Stimulated activated CD8-positive, alpha-beta memory T cell treated with anti-CD3 and anti-CD28 coated beads, Interleukin-2, amount 100 ng/mL, for 48 hours (primary cell): Measurements from ENCODE around the gene GBA2.

Experiments used
- DNase-seq, 2 donors: peaks; one replicate each; pipeline ENCODE4 v3.0.0-alpha.2; 2020; ENCODE audit warnings: low read depth in 2 of 2

GBA2 gene

GRCh38 chr9:35691757-35692301 lies 57.2 kb downstream of the GBA2 start:
- DNase-seq: no peak

- no peak for DNase-seq
Measured at GRCh38 chr9:35691334-35691650, 57.7 kb downstream of the GBA2 start.

- peak in 1 of 2 donors; percentile 20 for DNase-seq
Measured at GRCh38 chr9:35690614-35691333, 58.3 kb downstream of the GBA2 start.

- DNase-seq: no peak
Measured at GRCh38 chr9:35690294-35690613, 58.8 kb downstream of the GBA2 start.

DNA sequence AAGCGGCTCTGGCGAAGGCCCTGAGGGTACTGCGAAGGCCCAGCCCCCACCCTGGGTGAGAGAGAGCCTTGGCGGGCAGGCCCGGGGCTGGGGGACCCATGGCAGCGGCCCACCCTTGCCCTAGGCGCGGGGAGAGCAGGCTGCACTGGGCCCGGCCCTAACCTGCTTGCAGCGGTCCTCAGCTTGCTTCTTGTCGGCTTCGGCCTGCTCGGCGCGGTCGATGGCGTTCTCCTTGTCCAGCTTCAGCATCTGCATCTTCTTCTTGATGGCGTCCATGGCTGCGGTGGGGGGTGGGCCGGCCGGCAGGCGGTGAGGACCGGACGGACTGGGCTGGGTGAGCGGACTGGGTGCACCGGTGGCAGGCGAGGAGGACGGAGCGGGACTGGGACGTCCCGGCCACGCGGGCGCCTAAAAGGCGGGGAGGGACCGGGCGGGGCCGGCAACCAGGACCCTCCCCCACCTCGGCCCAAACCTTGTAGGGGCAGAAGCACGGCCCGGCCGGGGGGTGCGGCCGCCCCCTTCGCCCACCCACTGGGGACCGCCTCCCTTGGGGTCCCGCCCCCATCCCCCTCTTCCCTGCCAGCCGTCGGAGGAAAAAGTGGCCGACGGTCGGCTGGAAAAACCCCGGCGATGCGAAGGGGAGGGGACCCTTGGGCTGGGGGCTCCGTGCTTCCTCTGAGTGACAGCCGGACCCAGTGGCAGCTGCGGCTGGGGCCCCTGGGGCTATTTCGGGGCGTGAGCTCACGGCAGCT lies 59.3 kb downstream of the GBA2 start, which contains the start of gene TPM2:
Gene TPM2 (minus strand): TSS at position 384 of the 752 bp plus-strand sequence. CDS start 108 bp downstream, at position 276.
- no peak for DNase-seq

- no peak for DNase-seq
Measured at GRCh38 chr9:35688558-35689541, 60.2 kb downstream of the GBA2 start.

DNA sequence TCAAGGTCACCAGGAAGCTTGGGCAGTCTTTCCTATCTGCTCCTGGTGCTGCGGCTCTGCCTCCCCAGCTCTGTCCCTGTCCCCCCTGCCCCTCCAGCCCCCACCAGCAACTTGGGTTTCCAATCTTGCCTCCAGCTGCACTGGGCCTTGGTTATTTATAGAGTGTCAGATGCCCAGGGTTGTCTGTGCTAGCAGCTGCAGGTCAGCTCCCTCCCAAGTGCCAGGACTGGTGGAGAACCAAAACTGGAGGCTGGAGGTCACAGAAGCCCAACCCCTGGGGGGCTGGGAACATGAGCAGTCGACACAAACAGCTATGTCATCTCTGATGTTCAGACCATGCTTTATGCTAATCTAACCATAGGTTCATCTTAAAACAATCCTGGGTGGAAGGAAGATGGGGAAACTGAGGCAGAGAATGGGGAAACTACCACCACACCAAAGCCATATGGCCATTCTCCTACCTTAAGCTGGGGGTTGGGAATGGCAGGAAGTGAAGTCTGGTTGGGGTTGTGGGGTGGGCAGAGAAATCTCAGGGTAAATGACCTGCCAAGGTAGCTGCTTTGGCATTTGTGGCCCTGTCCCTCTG lies 61.0 kb downstream of the GBA2 start:
- DNase-seq: no peak

DNA sequence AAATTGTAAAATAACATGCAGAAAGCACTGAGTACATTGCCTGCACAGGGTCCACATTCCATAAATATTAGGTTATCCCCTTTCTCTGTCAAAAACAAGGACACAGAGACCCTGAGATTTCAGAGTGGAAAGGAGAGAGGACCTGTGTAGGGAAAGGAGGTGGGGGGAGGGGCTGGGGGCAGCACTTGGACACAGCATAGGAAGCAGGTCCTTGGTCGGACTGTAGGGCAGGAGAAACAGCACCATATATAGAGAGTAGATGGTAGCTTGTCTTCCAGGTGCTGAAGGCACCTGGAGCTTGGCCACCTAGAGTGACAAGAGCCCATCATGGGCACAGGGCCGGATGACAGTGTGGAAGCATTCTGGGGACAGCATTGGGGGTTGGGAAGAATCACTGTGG lies 61.7 kb downstream of the GBA2 start:
- no peak for DNase-seq
